A673 (cell line): ENCODE measurements around the gene HOMER3.

Experiments
- EZH2 ChIP-seq: fragments of 200-600 bp; sonication (generic); IDR thresholded peaks from 2 replicates; pipeline ENCODE4 v1.6.1; 2017; ENCODE audit warnings: borderline replicate concordance, low read depth, mild to moderate bottlenecking, mixed read lengths, antibody characterized with exemption, low read length; ENCODE audit not compliant: poor library complexity, severe bottlenecking
- TF ChIP-seq, protein P1 (sequence below): fragments of 300-800, 200-600 bp; sonication (generic); conservative IDR thresholded peaks from 2 replicates; pipeline ENCODE4 v1.5.1; 2017; ENCODE audit warnings: low read depth, mild to moderate bottlenecking, antibody characterized with exemption, low read length, moderate library complexity, mixed read lengths

DNA sequence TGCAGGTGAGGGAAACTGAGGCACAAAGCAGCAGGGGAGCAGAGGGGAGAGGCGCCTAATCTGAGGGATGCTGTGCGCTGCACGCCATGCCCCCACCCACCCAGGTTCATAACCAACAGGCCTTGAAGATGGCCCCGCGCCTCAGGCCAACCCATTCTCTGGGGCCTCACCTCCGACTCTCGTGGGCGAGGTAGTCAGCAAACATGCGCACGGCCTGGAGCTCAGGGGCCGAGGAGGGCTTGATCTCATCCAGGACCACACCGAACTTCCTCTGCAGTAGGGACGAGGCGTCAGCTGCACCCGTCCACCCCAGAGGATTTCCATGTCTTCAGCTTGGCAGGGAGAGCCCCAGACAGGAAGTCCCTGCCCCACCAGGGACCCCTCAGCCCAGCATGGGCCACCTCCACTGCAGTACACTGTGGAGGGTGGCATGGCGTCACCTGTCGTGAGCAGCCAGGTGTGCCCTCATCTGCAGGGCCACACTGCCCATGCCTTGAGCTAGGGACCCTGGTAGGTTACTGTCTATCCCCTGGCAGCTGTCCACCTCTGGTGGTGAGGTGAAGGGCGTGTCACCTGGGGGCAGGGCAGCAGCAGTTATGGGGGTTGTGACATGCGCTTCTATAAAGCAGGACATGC lies 30.1 kb downstream of the HOMER3 start:
- TF ChIP-seq, protein P1, sequence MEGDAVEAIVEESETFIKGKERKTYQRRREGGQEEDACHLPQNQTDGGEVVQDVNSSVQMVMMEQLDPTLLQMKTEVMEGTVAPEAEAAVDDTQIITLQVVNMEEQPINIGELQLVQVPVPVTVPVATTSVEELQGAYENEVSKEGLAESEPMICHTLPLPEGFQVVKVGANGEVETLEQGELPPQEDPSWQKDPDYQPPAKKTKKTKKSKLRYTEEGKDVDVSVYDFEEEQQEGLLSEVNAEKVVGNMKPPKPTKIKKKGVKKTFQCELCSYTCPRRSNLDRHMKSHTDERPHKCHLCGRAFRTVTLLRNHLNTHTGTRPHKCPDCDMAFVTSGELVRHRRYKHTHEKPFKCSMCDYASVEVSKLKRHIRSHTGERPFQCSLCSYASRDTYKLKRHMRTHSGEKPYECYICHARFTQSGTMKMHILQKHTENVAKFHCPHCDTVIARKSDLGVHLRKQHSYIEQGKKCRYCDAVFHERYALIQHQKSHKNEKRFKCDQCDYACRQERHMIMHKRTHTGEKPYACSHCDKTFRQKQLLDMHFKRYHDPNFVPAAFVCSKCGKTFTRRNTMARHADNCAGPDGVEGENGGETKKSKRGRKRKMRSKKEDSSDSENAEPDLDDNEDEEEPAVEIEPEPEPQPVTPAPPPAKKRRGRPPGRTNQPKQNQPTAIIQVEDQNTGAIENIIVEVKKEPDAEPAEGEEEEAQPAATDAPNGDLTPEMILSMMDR = no peak
- no peak for TF ChIP-seq EZH2
